Skeletal muscle tissue (tissue), 4 donors: ENCODE data around the gene PAX7. TPM values are rescaled to one million over a fixed set of nuclear protein-coding genes. Genes with fewer than 3 reads are reported as not detected.

Experiments used
- H3K27ac ChIP-seq: one replicate; pipeline ENCODE4 v1.7.0; 2013; ENCODE audit warnings: mild to moderate bottlenecking, low read depth, low read length, inconsistent platforms
- H3K27me3 ChIP-seq, 3 donors: one replicate each; pipeline ENCODE4 v1.7.0; 2013; ENCODE audit warnings: low read length in 3 of 3; ENCODE audit not compliant: control insufficient read depth in 3 of 3, insufficient read depth in 3 of 3
- H3K36me3 ChIP-seq, 3 donors: one replicate each; pipeline ENCODE4 v1.7.0; 2013; ENCODE audit warnings: low read length in 3 of 3; ENCODE audit not compliant: control insufficient read depth in 3 of 3, insufficient read depth in 3 of 3
- H3K4me1 ChIP-seq, 3 donors: one replicate each; pipeline ENCODE4 v1.7.0; 2013; ENCODE audit warnings: low read length in 3 of 3, mild to moderate bottlenecking in 3 of 3; ENCODE audit not compliant: control insufficient read depth in 3 of 3, insufficient read depth in 3 of 3
- H3K4me3 ChIP-seq, 3 donors: one replicate each; pipeline ENCODE4 v1.7.0; 2013; ENCODE audit warnings: low read length in 3 of 3
- H3K9ac ChIP-seq, 3 donors: one replicate each; pipeline ENCODE4 v1.7.0; 2013; ENCODE audit warnings: low read length in 3 of 3, mild to moderate bottlenecking in 3 of 3, moderate library complexity in 2 of 3, low read depth in 1 of 3
- H3K9me3 ChIP-seq, 3 donors: one replicate each; pipeline ENCODE4 v1.7.0; 2013; ENCODE audit warnings: low read length in 3 of 3; ENCODE audit not compliant: control insufficient read depth in 3 of 3
- total RNA-seq: library from RNA; depleted of rRNA; stranded (reverse); fragments of >200 nt; gene quantifications from one replicate; pipeline ENCODE4 v1.2.3, GENCODE V29; 2014
- donor health status: Osteomylitis.

The PAX7 gene
- total RNA-seq, 1 donor from 2014 or later: 13.0 TPM

- no peak overlapping the region for H3K4me3 ChIP-seq
- H3K27me3 ChIP-seq: peaks cover 82 to 88% (median 85%) of the 10 kb centered on the region in 3 donors
- no peak overlapping the region for H3K9ac ChIP-seq
- H3K9me3 ChIP-seq: no peaks in the 10 kb centered on the region
- H3K36me3 ChIP-seq: no peaks in the 10 kb centered on the region
- H3K27ac ChIP-seq: no peak overlapping the region
- H3K4me1 ChIP-seq: peaks cover 0 to 8% (median 0%) of the 10 kb centered on the region in 3 donors
Measured at GRCh38 chr1:18646091-18646785, 15.6 kb downstream of the PAX7 start.

- H3K9ac ChIP-seq: no peak overlapping the region
- no peaks in the 10 kb centered on the region for H3K36me3 ChIP-seq
- no peaks in the 10 kb centered on the region for H3K9me3 ChIP-seq
- H3K4me1 ChIP-seq: peaks cover 0 to 8% (median 0%) of the 10 kb centered on the region in 3 donors
- H3K27me3 ChIP-seq: peaks cover 79 to 88% (median 79%) of the 10 kb centered on the region in 3 donors
- no peak overlapping the region for H3K4me3 ChIP-seq
- H3K27ac ChIP-seq: no peak overlapping the region
Measured at GRCh38 chr1:18646786-18647410, 16.3 kb downstream of the PAX7 start.

GRCh38 chr1:18647681-18648214, 17.1 kb downstream of the PAX7 start:
- peaks cover 0 to 8% (median 0%) of the 10 kb centered on the region in 3 donors for H3K4me1 ChIP-seq
- no peak overlapping the region for H3K27ac ChIP-seq
- peaks cover 82 to 90% (median 84%) of the 10 kb centered on the region in 3 donors for H3K27me3 ChIP-seq

GRCh38 chr1:18649693-18650370, 19.2 kb downstream of the PAX7 start:
- no peak overlapping the region for H3K27ac ChIP-seq
- peaks cover 81 to 90% (median 82%) of the 10 kb centered on the region in 3 donors for H3K27me3 ChIP-seq
- no peak overlapping the region for H3K9ac ChIP-seq
- no peaks in the 10 kb centered on the region for H3K36me3 ChIP-seq
- H3K4me1 ChIP-seq: peaks cover 0 to 2% (median 0%) of the 10 kb centered on the region in 3 donors
- no peaks in the 10 kb centered on the region for H3K9me3 ChIP-seq
- H3K4me3 ChIP-seq: no peak overlapping the region

More at GRCh38 chr1:18647681-18648214, 17.1 kb downstream of the PAX7 start:
- no peak overlapping the region for H3K4me3 ChIP-seq
- H3K36me3 ChIP-seq: no peaks in the 10 kb centered on the region
- H3K9me3 ChIP-seq: no peaks in the 10 kb centered on the region
- no peak overlapping the region for H3K9ac ChIP-seq

GRCh38 chr1:18651713-18652112, 21.1 kb downstream of the PAX7 start:
- H3K36me3 ChIP-seq: no peaks in the 10 kb centered on the region
- H3K4me3 ChIP-seq: no peak overlapping the region
- H3K4me1 ChIP-seq: peaks cover 0 to 2% (median 0%) of the 10 kb centered on the region in 3 donors
- H3K27me3 ChIP-seq: peaks cover 70 to 79% (median 70%) of the 10 kb centered on the region in 3 donors
- no peak overlapping the region for H3K9ac ChIP-seq
- H3K9me3 ChIP-seq: no peaks in the 10 kb centered on the region
- no peak overlapping the region for H3K27ac ChIP-seq

- no peak overlapping the region for H3K9ac ChIP-seq
- H3K36me3 ChIP-seq: no peaks in the 10 kb centered on the region
- no peak overlapping the region for H3K27ac ChIP-seq
- H3K4me1 ChIP-seq: no peaks in the 10 kb centered on the region
- H3K27me3 ChIP-seq: peaks cover 62 to 71% (median 64%) of the 10 kb centered on the region in 3 donors
- H3K4me3 ChIP-seq: no peak overlapping the region
- no peaks in the 10 kb centered on the region for H3K9me3 ChIP-seq
Measured at GRCh38 chr1:18652791-18653190, 22.1 kb downstream of the PAX7 start.

- no peak overlapping the region for H3K4me3 ChIP-seq
- no peak overlapping the region for H3K9ac ChIP-seq
- H3K27me3 ChIP-seq: peaks cover 60 to 65% (median 61%) of the 10 kb centered on the region in 3 donors
- no peaks in the 10 kb centered on the region for H3K36me3 ChIP-seq
- H3K4me1 ChIP-seq: no peaks in the 10 kb centered on the region
- H3K27ac ChIP-seq: no peak overlapping the region
- H3K9me3 ChIP-seq: no peaks in the 10 kb centered on the region
Measured at GRCh38 chr1:18653367-18653766, 22.7 kb downstream of the PAX7 start.

- H3K27ac ChIP-seq: no peak overlapping the region
- H3K27me3 ChIP-seq: peaks cover 56 to 61% (median 59%) of the 10 kb centered on the region in 3 donors
- H3K36me3 ChIP-seq: no peaks in the 10 kb centered on the region
- no peaks in the 10 kb centered on the region for H3K4me1 ChIP-seq
- no peaks in the 10 kb centered on the region for H3K9me3 ChIP-seq
- no peak overlapping the region for H3K4me3 ChIP-seq
- H3K9ac ChIP-seq: no peak overlapping the region
Measured at GRCh38 chr1:18653916-18654315, 23.3 kb downstream of the PAX7 start.

- no peaks in the 10 kb centered on the region for H3K36me3 ChIP-seq
- H3K27ac ChIP-seq: no peak overlapping the region
- H3K27me3 ChIP-seq: peaks cover 54 to 56% (median 55%) of the 10 kb centered on the region in 3 donors
- H3K9me3 ChIP-seq: no peaks in the 10 kb centered on the region
- H3K4me3 ChIP-seq: no peak overlapping the region
- no peaks in the 10 kb centered on the region for H3K4me1 ChIP-seq
- no peak overlapping the region for H3K9ac ChIP-seq
Measured at GRCh38 chr1:18654599-18654998, 24.0 kb downstream of the PAX7 start.
